Dedifferentiated amniotic fluid mesenchymal stem cell (primary cell): ENCODE results near the gene FER.
"Not testable (repeated sequence)": the region's sequence is repeated elsewhere in the genome, so short reads cannot be mapped to it uniquely, and the experiment has no call there.

ENCODE experiments used
- DNase-seq: peaks from one replicate; pipeline ENCODE4 v3.0.0-alpha.2; 2016; ENCODE audit errors: extremely low spot score

The FER gene

GRCh38 chr5:108881133-108881532, 133.4 kb downstream of the FER start:
- DNase-seq, result no peak

GRCh38 chr5:108884736-108885135, 137.0 kb downstream of the FER start:
- DNase-seq, result no peak

- DNase-seq, result no peak
These were observed 150.6 kb downstream of the FER start for GRCh38 chr5:108898257-108898656.

GRCh38 chr5:108898707-108899106, 151.0 kb downstream of the FER start:
- no peak for DNase-seq

- not testable (repeated sequence) for DNase-seq
These were observed 151.5 kb downstream of the FER start for GRCh38 chr5:108899244-108899643.

- no peak for DNase-seq
These were observed 153.0 kb downstream of the FER start for GRCh38 chr5:108900668-108901067.

GRCh38 chr5:108905805-108906204, 158.1 kb downstream of the FER start:
- no peak for DNase-seq

GRCh38 chr5:108910627-108911026, 162.9 kb downstream of the FER start:
- no peak for DNase-seq

GRCh38 chr5:108911055-108911454, 163.4 kb downstream of the FER start:
- no peak for DNase-seq

- no peak for DNase-seq
These were observed 169.9 kb downstream of the FER start for GRCh38 chr5:108917596-108917995.

- no peak for DNase-seq
These were observed 172.1 kb downstream of the FER start for GRCh38 chr5:108919591-108920326.

GRCh38 chr5:108924457-108924961, 176.8 kb downstream of the FER start:
- no peak for DNase-seq

GRCh38 chr5:108925073-108925472, 177.4 kb downstream of the FER start:
- DNase-seq, result no peak

GRCh38 chr5:108930107-108930506, 182.4 kb downstream of the FER start:
- DNase-seq, result no peak

GRCh38 chr5:108935611-108936010, 187.9 kb downstream of the FER start:
- no peak for DNase-seq

- no peak for DNase-seq
These were observed 189.5 kb downstream of the FER start for GRCh38 chr5:108937221-108937620.

GRCh38 chr5:108940506-108940905, 192.8 kb downstream of the FER start:
- no peak for DNase-seq

GRCh38 chr5:108941746-108942145, 194.0 kb downstream of the FER start:
- DNase-seq, result no peak

- DNase-seq, result no peak
These were observed 195.0 kb downstream of the FER start for GRCh38 chr5:108942701-108943100.

GRCh38 chr5:108945094-108945493, 197.4 kb downstream of the FER start:
- no peak for DNase-seq

- DNase-seq, result no peak
These were observed 198.3 kb downstream of the FER start for GRCh38 chr5:108946008-108946407.

GRCh38 chr5:108947164-108947563, 199.5 kb downstream of the FER start:
- no peak for DNase-seq

- no peak for DNase-seq
These were observed 202.6 kb downstream of the FER start for GRCh38 chr5:108950276-108950675.

GRCh38 chr5:108953940-108954339, 206.2 kb downstream of the FER start:
- no peak for DNase-seq
